ENCODE results near the gene CPLX3.

The CPLX3 gene

DNA sequence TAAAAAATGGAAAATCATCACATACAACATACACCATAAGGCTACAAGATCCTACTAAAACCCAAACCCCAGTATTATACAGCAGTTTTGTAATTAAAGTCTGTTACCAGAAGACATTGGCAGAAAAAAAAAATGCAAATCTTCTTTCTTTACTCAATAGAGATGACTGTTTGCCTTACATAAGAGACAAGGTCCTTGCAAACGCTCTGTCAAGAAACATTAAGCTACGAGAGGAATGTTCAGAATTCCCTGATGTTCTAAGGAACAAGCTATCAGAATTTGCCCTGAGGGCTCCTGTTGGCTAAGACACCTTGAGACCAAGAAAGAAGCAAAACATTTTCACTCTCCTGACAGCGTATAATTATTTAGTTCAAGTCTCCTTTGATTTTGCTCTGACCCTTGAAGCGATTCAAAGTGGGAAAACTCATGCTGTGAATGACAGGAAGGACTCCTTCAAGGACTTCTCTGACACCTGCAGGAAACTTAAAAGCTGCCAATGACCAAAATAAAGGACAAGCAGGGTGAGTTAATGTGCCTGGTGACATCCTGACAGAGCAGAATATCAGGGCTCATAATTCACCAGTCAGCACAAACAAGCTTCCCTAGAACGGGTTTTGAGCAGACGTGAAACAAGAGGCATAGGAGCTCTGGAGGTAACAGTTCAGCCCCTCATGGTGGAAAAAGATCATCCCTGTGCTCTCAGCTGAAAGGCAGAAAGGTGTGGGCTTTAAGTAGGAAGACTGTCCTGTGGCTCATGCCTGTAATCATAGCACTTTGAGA is 44.2 kb downstream of the CPLX3 start:
- DNase-seq (ENCODE audit: low read depth, low spot score), result no peak

DNA sequence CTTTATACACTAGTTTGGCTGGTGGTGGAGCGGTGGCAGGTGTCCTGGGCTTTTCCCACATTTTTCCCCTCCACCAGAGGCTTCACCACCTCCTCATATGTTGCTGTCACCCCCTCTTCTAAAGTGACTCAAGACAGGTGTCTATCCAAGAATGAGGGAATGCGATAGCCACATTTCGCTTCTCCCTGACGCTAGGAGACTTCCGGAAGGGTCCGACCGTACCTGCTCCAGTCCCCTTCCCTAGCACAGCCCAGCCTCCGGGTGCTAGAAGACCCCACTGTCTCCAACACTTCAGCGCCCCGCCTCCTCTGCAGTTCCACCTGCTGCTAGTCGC is 46.2 kb downstream of the CPLX3 start:
- no peak for DNase-seq (ENCODE audit: low read depth, low spot score)

- peak; percentile 82 for DNase-seq (ENCODE audit: low read depth, low spot score)
Measured at GRCh38 chr15:74873036-74873755, 46.8 kb downstream of the CPLX3 start, which contains the start of gene SCAMP2. Gene SCAMP2, minus strand, starts transcription at chr15:74873365. Its CDS starts 110 bp downstream, at chr15:74873255.

DNA sequence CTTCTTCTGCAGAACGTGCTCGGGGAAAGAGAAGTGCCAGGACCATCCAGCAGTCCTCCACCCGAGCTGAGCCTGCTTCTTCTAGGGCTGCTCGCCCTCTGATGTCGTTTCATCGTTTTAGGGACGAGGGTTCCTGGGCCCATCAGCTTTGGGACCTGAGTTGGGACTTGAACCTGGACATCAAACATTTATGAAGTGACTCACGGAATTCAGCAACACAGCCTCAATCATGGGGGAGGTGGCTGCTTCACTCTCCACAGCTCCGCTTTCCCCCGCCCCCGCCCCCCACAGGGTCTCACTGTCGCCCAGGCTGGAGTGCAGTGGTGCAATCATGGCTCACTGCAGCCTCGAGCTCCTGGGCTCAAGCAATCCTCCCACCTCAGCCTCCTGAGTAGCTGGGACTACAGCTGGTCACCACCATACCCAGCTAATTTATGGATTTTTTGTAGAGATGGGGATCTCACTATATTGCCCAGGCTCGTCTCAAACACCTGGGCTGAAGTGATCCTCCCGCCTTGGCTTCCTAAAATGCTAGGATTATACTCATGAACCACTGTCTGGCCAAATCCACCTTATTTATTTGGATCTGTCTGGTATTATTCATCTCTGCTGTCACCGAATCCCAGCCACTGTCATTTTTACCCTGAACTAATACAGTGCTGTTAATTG is 47.5 kb downstream of the CPLX3 start:
- DNase-seq (ENCODE audit: low read depth, low spot score), result no peak

- no peak for DNase-seq (ENCODE audit: low read depth, low spot score)
Measured at GRCh38 chr15:74878273-74878672, 51.8 kb downstream of the CPLX3 start.
